Colonic mucosa (tissue), 4 donors: ENCODE results near the gene SMIM14. TPM values are rescaled to one million over a fixed set of nuclear protein-coding genes. Genes with fewer than 3 reads are reported as not detected.
"Not testable (repeated sequence)": the region's sequence is repeated elsewhere in the genome, so short reads cannot be mapped to it uniquely, and the experiment has no call there.

ENCODE experiments used
- DNase-seq: peaks from one replicate; pipeline ENCODE4 v3.0.0-alpha.2; 2020
- H3K27ac ChIP-seq: fragments of 200-600 bp; one replicate; pipeline ENCODE4 v1.8.0; 2021
- H3K27me3 ChIP-seq: fragments of 200-600 bp; one replicate; pipeline ENCODE4 v1.8.0; 2021
- H3K36me3 ChIP-seq: fragments of 200-600 bp; one replicate; pipeline ENCODE4 v1.8.0; 2021
- H3K4me1 ChIP-seq: fragments of 200-600 bp; one replicate; pipeline ENCODE4 v1.8.0; 2021; ENCODE audit warnings: mild to moderate bottlenecking
- H3K4me3 ChIP-seq: fragments of 200-600 bp; one replicate; pipeline ENCODE4 v1.8.0; 2021
- H3K9ac ChIP-seq, 2 donors: one replicate each; pipeline ENCODE4 v1.7.0; 2013; ENCODE audit warnings: control low read depth in 2 of 2, low read depth in 2 of 2, low read length in 2 of 2
- H3K9me3 ChIP-seq: fragments of 200-600 bp; one replicate; pipeline ENCODE4 v1.8.0; 2021
- intact Hi-C: fragments of 100-400 bp; cut with DNase I; formaldehyde crosslinking; loops from one replicate; pipeline ENCODE4 v1.14.1; 2022
- total RNA-seq, 2 donors: library from RNA; stranded (reverse); fragmentation: NEBNext Ultra II Directional in 1 of 2; extraction: Animal tissue kit (Norgen Biotek cat#: 25700) in 1 of 2; gene quantifications; one replicate each; pipeline ENCODE4 v1.2.1, GENCODE V29; 2021
- TF ChIP-seq, protein P1 (sequence below): fragments of 200-600 bp; IDR thresholded peaks from one replicate; pipeline ENCODE4 v1.8.0; 2022; ENCODE audit warnings: antibody characterized with exemption, mild to moderate bottlenecking
- donor health status: healthy.
- donor health status: DM: no; HTN: no; CAD: no.
- donor health status: DM: no; HTN: no; CAD: no.

SMIM14 gene
- total RNA-seq, 2 donors from 2014 or later = 69.4 to 127 TPM

- no peaks in the 10 kb centered on the region for H3K9me3 ChIP-seq
- no peaks in the 10 kb centered on the region for H3K36me3 ChIP-seq
- TF ChIP-seq, protein P1, sequence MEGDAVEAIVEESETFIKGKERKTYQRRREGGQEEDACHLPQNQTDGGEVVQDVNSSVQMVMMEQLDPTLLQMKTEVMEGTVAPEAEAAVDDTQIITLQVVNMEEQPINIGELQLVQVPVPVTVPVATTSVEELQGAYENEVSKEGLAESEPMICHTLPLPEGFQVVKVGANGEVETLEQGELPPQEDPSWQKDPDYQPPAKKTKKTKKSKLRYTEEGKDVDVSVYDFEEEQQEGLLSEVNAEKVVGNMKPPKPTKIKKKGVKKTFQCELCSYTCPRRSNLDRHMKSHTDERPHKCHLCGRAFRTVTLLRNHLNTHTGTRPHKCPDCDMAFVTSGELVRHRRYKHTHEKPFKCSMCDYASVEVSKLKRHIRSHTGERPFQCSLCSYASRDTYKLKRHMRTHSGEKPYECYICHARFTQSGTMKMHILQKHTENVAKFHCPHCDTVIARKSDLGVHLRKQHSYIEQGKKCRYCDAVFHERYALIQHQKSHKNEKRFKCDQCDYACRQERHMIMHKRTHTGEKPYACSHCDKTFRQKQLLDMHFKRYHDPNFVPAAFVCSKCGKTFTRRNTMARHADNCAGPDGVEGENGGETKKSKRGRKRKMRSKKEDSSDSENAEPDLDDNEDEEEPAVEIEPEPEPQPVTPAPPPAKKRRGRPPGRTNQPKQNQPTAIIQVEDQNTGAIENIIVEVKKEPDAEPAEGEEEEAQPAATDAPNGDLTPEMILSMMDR = no peak
- H3K27ac ChIP-seq = no peak overlapping the region
- no peak overlapping the region for H3K9ac ChIP-seq
- no peak for DNase-seq
- H3K4me3 ChIP-seq = no peak overlapping the region
- H3K4me1 ChIP-seq = no peaks in the 10 kb centered on the region
- intact Hi-C loops = no loop called here
- H3K27me3 ChIP-seq = no peaks in the 10 kb centered on the region
Measured at GRCh38 chr4:39660045-39660444, 21.4 kb upstream of the SMIM14 start.

GRCh38 chr4:39658756-39659155, 20.1 kb upstream of the SMIM14 start:
- Histone ChIP-seq H3K36me3 (no peaks in the 10 kb centered on the region), H3K9me3 (no peaks in the 10 kb centered on the region), H3K4me1 (no peaks in the 10 kb centered on the region), H3K4me3 (no peak overlapping the region), H3K27ac (no peak overlapping the region), H3K9ac (no peak overlapping the region), H3K27me3 (no peaks in the 10 kb centered on the region)
- no peak for DNase-seq
- TF ChIP-seq, protein P1 = peak; percentile 18
- intact Hi-C loops = no loop called here

DNA sequence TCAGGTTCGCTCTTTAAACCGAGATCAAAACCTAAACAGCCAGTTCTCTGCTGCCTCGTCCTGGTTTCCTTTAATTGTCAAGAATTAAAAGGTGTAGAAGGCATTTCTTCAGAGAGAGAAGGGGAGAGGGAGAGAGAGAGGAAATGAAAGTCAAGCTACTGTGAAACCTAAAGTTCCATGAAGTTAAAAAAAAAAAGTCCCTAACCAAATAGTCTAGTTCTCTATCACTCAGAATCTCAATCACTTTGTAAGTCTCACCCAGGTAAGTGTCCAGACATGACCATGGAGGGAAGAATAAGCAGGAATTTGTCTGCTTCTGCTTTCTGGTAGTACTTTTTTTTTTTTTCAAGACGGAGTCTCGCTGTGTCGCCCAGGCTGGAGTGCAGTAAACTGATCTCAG, 18.8 kb upstream of the SMIM14 start:
- no peak overlapping the region for H3K27ac ChIP-seq
- intact Hi-C loops = no loop called here
- TF ChIP-seq, protein P1 = no peak
- no peak for DNase-seq
- H3K36me3 ChIP-seq = no peaks in the 10 kb centered on the region
- H3K27me3 ChIP-seq = no peaks in the 10 kb centered on the region
- H3K4me3 ChIP-seq = no peak overlapping the region
- H3K4me1 ChIP-seq = no peaks in the 10 kb centered on the region
- no peak overlapping the region for H3K9ac ChIP-seq
- H3K9me3 ChIP-seq = no peaks in the 10 kb centered on the region

GRCh38 chr4:39656638-39657037, 18.0 kb upstream of the SMIM14 start:
- DNase-seq, H3K4me1 ChIP-seq, H3K27me3 ChIP-seq, H3K9me3 ChIP-seq, H3K27ac ChIP-seq, H3K4me3 ChIP-seq, H3K9ac ChIP-seq, intact Hi-C loops, H3K36me3 ChIP-seq: not testable (repeated sequence)

DNA sequence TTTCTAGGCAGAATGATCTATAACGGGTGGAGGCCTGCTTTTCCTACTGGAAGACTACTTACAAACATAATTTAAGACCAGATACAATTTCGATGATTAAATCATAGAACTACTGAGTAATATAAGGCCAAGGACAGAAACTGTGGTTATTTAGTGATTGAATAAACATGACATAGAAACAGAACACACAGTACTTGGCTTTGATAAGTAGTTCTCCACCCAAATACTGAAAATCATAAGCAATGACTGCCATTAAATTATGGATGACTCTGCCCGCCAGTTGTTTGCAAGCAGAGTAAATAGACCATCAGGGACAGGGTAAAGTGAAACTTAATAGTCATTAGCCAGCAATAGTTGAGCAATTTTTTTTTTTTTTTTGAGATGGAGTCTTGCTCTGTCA, 17.2 kb upstream of the SMIM14 start:
- intact Hi-C loops = no loop called here
- DNase-seq = no peak

DNA sequence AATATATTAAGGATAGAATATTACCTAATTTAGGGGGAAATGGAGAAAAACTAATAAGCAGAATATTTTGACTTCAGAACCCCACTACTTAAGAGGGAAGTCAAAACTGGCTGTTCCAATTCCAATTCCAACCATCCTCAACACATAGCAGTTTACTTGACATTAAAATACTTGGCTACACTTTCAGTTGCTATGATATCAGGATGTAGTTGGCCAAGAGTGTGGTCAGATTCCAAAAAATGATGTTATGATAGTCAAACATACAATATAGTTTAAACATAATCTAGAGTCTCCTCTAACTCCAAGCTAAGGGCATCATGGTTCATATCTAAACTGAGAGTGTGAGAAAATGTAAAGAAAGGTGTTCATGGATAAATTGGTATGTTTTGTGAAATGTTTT, 16.5 kb upstream of the SMIM14 start:
- intact Hi-C loops = no loop called here
- TF ChIP-seq, protein P1 = no peak
- no peak for DNase-seq
- Histone ChIP-seq H3K9me3 (no peaks in the 10 kb centered on the region), H3K4me1 (no peaks in the 10 kb centered on the region), H3K36me3 (no peaks in the 10 kb centered on the region), H3K9ac (no peak overlapping the region), H3K27ac (no peak overlapping the region), H3K27me3 (no peaks in the 10 kb centered on the region), H3K4me3 (no peak overlapping the region)

More for the DNA sequence above, 17.2 kb upstream of the SMIM14 start:
- Histone ChIP-seq H3K27ac (no peak overlapping the region), H3K4me1 (no peaks in the 10 kb centered on the region), H3K36me3 (no peaks in the 10 kb centered on the region), H3K27me3 (no peaks in the 10 kb centered on the region), H3K9me3 (no peaks in the 10 kb centered on the region), H3K4me3 (no peak overlapping the region), H3K9ac (no peak overlapping the region)
- TF ChIP-seq, protein P1 = no peak

DNA sequence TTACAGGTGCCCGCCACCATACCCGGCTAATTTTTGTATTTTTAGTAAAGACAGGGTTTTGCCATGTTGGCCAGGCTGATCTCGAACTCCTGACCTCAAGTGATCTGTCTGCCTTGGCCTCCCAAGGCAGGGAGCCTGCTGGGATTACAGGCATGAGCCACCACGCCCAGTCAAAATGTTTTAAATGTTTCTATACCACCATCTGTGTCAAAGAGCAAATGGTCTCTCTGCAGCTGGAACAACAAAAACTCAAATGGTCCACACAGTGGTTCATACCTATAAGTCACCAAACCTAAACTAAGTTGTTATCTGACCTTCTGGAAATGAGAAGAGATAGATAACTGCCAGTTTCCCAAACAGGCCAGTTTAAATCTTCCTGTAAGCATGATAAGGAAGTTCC, 12.9 kb upstream of the SMIM14 start:
- H3K27me3 ChIP-seq, H3K9ac ChIP-seq, DNase-seq, H3K27ac ChIP-seq, H3K36me3 ChIP-seq, H3K9me3 ChIP-seq, H3K4me1 ChIP-seq, intact Hi-C loops, H3K4me3 ChIP-seq: not testable (repeated sequence)
